ENCODE results near the gene AGBL1. TPM values are rescaled to one million over a fixed set of nuclear protein-coding genes. Genes with fewer than 3 reads are reported as not detected.

AGBL1 gene
- total RNA-seq, 1 experiment from 2014 or later = not detected

DNA sequence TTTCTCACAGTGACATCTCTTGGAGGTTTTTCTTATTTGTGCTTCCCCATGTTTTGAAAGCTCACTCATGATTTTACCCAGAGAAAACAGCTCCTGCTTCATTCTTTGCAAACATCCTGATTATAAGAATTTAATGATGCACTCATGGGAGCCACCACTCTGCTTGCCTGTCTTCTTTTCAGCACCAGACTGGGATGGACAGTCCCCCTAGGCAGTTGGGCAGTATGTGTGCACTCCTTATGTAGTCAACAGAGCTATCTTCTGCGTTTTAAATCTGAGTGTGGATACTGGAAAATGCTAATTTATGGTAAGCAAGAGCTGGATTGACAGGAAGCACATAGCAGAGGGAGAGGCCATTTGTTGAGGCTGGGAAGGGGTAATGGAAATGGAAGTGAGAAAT is 276.1 kb downstream of the AGBL1 start:
- Mint-ChIP-seq H3K4me1 (no peaks in the 10 kb centered on the region), H3K27me3 (ENCODE audit: low read depth) (no peaks in the 10 kb centered on the region), H3K36me3 (ENCODE audit: insufficient read depth in 1 of 3, low read depth in 3 of 3) (no peaks in the 10 kb centered on the region), H3K4me3 (no peak overlapping the region), H3K9me3 (peaks cover 0 to 5% of the 10 kb centered on the region in 2 experiments; a peak in 1 of 5 replicates), H3K27ac (no peak overlapping the region)
- Histone ChIP-seq H3K23ac (ENCODE audit: insufficient read length, low read depth, low read length) (no peak overlapping the region), H2BK120ac (ENCODE audit: low read depth, low read length, poor library complexity, severe bottlenecking) (no peak overlapping the region), H3K23me2 (ENCODE audit: insufficient read length, low read depth, low read length, poor library complexity, severe bottlenecking) (no peaks in the 10 kb centered on the region), H3T11ph (ENCODE audit: low read length) (no peak overlapping the region), H3K18ac (ENCODE audit: insufficient read length, low read depth, low read length) (no peak overlapping the region), H3K9me3 (ENCODE audit: control insufficient read depth, low read depth, low read length) (no peaks in the 10 kb centered on the region), H2BK5ac (ENCODE audit: insufficient read length, low read length) (no peak overlapping the region), H3K27me3 (ENCODE audit: insufficient read depth, low read length) (no peaks in the 10 kb centered on the region), H2AK5ac (ENCODE audit: insufficient read length, low read length) (no peak overlapping the region), H4K8ac (replicated peaks; ENCODE audit: insufficient read length, low read depth, low read length) (no peak overlapping the region), H2BK15ac (ENCODE audit: low read depth, low read length) (no peak overlapping the region), H2BK20ac (ENCODE audit: low read depth, low read length, poor library complexity, severe bottlenecking) (no peak overlapping the region), H4K91ac (ENCODE audit: insufficient read length, low read depth, low read length) (no peak overlapping the region), H3K79me1 (ENCODE audit: insufficient read depth, low read depth, low read length, poor library complexity, severe bottlenecking) (no peaks in the 10 kb centered on the region), H3K79me2 (ENCODE audit: insufficient read depth, low read length) (no peaks in the 10 kb centered on the region), H3K14ac (ENCODE audit: insufficient read depth, low read length) (no peak overlapping the region), H3K27ac (ENCODE audit: insufficient read length, low read depth, low read length) (no peak overlapping the region), H2AFZ (ENCODE audit: low read length) (no peak overlapping the region), H4K5ac (ENCODE audit: insufficient read length, low read depth, low read length) (no peak overlapping the region), H3K4ac (ENCODE audit: low read depth, low read length) (no peak overlapping the region), H4K20me1 (ENCODE audit: control insufficient read depth, insufficient read depth, insufficient read length) (no peaks in the 10 kb centered on the region), H3K56ac (ENCODE audit: insufficient read length, low read depth, low read length) (no peak overlapping the region), H3K4me1 (ENCODE audit: insufficient read depth, low read length) (no peaks in the 10 kb centered on the region), H3K4me2 (ENCODE audit: insufficient read depth, insufficient read length, low read length) (no peak overlapping the region), H3K9ac (ENCODE audit: extremely low read depth, insufficient read length, low read length) (no peak overlapping the region), H2BK12ac (ENCODE audit: insufficient read length, low read depth, low read length) (no peak overlapping the region)
- TF ChIP-seq, protein P1, sequence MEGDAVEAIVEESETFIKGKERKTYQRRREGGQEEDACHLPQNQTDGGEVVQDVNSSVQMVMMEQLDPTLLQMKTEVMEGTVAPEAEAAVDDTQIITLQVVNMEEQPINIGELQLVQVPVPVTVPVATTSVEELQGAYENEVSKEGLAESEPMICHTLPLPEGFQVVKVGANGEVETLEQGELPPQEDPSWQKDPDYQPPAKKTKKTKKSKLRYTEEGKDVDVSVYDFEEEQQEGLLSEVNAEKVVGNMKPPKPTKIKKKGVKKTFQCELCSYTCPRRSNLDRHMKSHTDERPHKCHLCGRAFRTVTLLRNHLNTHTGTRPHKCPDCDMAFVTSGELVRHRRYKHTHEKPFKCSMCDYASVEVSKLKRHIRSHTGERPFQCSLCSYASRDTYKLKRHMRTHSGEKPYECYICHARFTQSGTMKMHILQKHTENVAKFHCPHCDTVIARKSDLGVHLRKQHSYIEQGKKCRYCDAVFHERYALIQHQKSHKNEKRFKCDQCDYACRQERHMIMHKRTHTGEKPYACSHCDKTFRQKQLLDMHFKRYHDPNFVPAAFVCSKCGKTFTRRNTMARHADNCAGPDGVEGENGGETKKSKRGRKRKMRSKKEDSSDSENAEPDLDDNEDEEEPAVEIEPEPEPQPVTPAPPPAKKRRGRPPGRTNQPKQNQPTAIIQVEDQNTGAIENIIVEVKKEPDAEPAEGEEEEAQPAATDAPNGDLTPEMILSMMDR (conservative IDR thresholded peaks at IDR 0.05) = no peak
- no peak for DNase-seq
- WGBS (ENCODE audit: extremely low coverage, insufficient read length, low lambda C conversion rate) = no CpG with 5 or more reads among the region's 1 CpG

Data from H9 (cell line).